ENCODE results near the gene ZFP62.
A peak's percentile ranks its signal among the peaks of the same experiment; 100 is the strongest.

Gene ZFP62

GRCh38 chr5:180810210-180810958, 50.7 kb downstream of the ZFP62 start:
- DNase-seq (ENCODE audit: low read depth) = peak; percentile 71

- peak; percentile 64 for DNase-seq (ENCODE audit: low read depth)
Observed at GRCh38 chr5:180809403-180810209, 51.5 kb downstream of the ZFP62 start.

- no peak for DNase-seq (ENCODE audit: low read depth)
Observed at GRCh38 chr5:180808461-180809000, 52.5 kb downstream of the ZFP62 start.

GRCh38 chr5:180807654-180808414, 53.2 kb downstream of the ZFP62 start:
- DNase-seq (ENCODE audit: low read depth) = no peak

GRCh38 chr5:180807046-180807445, 54.0 kb downstream of the ZFP62 start:
- no peak for DNase-seq (ENCODE audit: low read depth)

GRCh38 chr5:180806351-180807011, 54.6 kb downstream of the ZFP62 start:
- DNase-seq (ENCODE audit: low read depth) = no peak

- DNase-seq (ENCODE audit: low read depth) = no peak
Observed at GRCh38 chr5:180804129-180804618, 56.9 kb downstream of the ZFP62 start.

GRCh38 chr5:180803181-180804128, 57.6 kb downstream of the ZFP62 start:
- no peak for DNase-seq (ENCODE audit: low read depth)

- peak; percentile 29 for DNase-seq (ENCODE audit: low read depth)
Observed at GRCh38 chr5:180802325-180803180, 58.5 kb downstream of the ZFP62 start, which contains the start of gene MGAT1. Gene MGAT1 (minus strand): TSS chr5:180802806. CDS start chr5:180792971, 9,835 bp downstream.

GRCh38 chr5:180801596-180802324, 59.3 kb downstream of the ZFP62 start:
- no peak for DNase-seq (ENCODE audit: low read depth)

GRCh38 chr5:180799902-180800801, 60.9 kb downstream of the ZFP62 start:
- DNase-seq (ENCODE audit: low read depth) = peak; percentile 45

GRCh38 chr5:180799194-180799593, 61.9 kb downstream of the ZFP62 start:
- no peak for DNase-seq (ENCODE audit: low read depth)

GRCh38 chr5:180798193-180798592, 62.9 kb downstream of the ZFP62 start:
- DNase-seq (ENCODE audit: low read depth) = no peak
